Astrocyte of the cerebellum (primary cell): ENCODE measurements around the gene MYMK.

Experiments
- DNase-seq: peaks from one replicate; pipeline ENCODE4 v3.0.0-alpha.2; 2011; ENCODE audit warnings: low read depth
- H3K4me3 ChIP-seq: 2 replicates; pipeline ENCODE4 v1.5.1; 2011; ENCODE audit warnings: mild to moderate bottlenecking, low read depth, low read length, moderate library complexity
- CTCF ChIP-seq: IDR thresholded peaks from 2 replicates; pipeline ENCODE4 v1.5.1; 2012; ENCODE audit warnings: low read length, low read depth, moderate library complexity, mild to moderate bottlenecking; ENCODE audit errors: missing control alignments
- in situ Hi-C: cut with HindIII; loops from 2 replicates; pipeline ENCODE4 v1.10.0; 2017; ENCODE audit warnings: low sequenced_read_pairs

MYMK gene

DNA sequence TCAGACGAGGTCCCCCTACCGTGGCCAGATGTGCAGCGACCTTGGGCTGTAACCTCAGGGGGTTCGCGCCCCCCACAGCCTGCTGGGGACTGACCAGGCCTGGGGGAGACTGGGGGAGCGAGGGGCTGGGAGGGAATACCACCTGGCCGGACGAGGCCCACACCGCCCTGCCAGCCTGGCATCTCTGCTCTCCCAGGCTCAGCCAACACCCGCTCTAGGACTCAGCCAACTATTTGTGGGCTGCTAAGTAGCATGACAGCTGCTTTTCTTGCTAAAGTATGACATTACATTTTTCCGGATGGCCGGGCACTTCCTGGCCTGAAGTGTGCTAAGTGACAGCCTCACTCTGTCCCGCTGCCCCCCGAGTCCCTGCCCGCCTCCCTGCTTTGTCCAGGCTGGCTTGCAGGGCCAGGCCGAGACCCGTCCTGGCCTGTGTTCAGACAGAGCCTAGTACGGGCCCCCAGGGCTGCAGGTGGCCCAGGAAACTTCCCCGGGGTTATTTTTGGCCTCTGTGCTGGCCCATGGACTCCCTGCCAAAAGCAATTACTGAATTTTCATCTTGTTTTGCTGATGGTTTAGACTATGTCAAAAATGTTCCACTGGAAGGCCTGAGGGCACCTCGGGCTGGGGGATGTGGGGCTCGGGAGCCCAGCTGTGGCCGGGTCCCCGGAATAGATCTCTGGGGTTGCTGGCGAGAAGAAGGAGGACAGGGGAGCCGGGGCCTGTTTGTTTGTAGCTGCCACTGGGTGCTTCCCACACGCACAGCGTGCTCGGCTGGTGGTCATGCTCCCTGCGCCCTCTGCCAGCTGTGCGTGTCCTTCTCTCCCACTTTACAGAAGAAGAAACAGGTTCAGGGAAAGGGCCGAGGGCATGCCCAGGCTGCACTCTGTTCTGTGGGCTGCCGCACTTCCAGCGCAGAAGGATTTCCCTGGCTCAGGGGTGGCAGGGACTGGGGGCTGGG, 32.4 kb downstream of the MYMK start:
- DNase-seq, result no peak
- in situ Hi-C loops, result no loop called here
- TF ChIP-seq CTCF, result no peak
- H3K4me3 ChIP-seq, result no peak overlapping the region

DNA sequence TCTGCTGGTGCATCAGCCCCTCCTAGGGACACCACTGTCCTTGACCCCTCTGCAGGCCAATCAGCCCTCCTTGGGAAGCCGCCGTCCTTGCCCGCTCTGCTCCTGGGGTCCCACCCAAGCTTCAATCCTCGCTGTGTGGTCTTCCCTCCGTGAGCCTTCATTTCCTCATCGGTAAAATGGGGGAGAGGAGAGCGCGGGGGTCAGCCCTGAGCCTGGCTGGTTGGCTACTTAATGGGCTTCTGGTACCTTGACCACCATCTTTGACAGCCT, 33.2 kb downstream of the MYMK start:
- DNase-seq, result no peak
- no peak overlapping the region for H3K4me3 ChIP-seq
- in situ Hi-C loops, result no loop called here
- no peak for TF ChIP-seq CTCF

- no peak for TF ChIP-seq CTCF
- H3K4me3 ChIP-seq, result no peak overlapping the region
- in situ Hi-C loops, result no loop called here
- no peak for DNase-seq
Measured at GRCh38 chr9:133490865-133491655, 33.7 kb downstream of the MYMK start.

DNA sequence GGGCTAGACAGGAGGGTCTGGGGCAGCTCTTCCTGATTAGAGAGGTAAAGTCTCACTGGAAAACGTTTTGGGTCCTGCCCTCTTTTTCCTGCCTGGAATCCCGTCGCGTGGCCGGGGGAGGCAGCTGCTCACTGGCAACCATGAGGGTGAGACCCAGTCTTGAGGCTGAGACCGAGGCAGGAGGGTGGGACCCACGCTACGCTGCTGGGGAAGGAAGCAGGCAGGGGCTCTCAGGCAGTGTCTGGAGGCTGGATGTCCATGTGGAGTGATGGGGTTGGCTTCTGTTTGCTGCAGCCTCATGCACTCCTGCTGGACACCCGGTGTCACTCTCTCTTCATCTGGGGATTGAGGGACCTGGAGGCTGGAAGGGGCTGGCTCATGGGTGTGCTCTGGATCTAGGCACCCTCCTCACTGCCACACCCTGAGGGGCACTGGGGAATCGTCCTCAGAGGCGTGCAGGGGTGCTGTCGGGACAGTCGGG, 34.5 kb downstream of the MYMK start:
- no peak for DNase-seq
- in situ Hi-C loops, result no loop called here
- TF ChIP-seq CTCF, result no peak
- H3K4me3 ChIP-seq, result no peak overlapping the region

DNA sequence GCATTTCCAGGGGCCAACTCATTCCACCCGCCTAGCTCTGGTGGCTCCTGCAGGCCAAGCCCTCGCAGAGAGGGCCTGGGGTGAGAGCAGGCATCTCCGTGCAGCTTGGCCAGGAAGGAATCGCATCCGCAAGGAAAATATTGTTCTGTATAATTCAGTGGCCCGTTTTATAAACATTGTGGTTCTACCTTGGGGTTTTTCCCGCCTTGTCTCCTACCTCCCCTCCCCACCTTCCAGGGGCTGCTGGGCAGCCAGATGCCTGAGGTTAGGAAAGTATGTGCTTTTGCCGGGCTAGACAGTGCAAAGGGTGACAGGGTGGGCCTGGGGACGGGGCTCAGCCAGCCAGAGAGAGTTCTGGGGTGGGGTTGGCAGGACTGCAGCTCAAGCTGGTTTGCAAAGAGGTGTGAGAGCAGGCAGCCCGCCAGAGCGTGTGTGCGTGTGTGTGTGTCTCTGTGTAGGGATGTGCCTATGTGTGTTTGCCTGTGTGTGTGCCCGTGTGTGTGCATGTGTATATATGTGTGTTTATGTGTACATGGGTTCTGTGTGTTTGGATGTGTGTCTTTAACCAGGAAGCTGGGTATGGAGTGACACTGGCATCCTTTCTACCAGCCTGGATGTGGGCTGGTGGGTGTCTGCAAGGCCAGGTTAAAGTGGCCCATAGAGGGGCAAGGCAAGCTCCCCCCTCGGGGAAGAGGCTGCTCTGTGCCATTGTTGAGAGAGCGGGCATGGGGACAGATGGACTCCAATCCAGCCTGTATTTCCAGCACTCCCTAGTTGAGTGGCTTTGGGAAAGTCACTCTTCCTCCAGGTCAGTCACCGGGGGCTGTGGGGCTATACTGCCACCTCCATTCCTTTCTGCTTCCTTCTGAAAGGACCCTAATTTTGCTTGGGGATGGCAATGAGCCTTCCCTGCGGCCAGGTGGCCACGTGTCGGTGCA, 35.2 kb downstream of the MYMK start:
- in situ Hi-C loops, result no loop called here
- no peak overlapping the region for H3K4me3 ChIP-seq
- TF ChIP-seq CTCF, result no peak
- peak; percentile 44 for DNase-seq
